ENCODE data around the gene ZKSCAN3.
"Not testable (repeated sequence)": the region's sequence is repeated elsewhere in the genome, so short reads cannot be mapped to it uniquely, and the experiment has no call there.

ZKSCAN3 gene

DNA sequence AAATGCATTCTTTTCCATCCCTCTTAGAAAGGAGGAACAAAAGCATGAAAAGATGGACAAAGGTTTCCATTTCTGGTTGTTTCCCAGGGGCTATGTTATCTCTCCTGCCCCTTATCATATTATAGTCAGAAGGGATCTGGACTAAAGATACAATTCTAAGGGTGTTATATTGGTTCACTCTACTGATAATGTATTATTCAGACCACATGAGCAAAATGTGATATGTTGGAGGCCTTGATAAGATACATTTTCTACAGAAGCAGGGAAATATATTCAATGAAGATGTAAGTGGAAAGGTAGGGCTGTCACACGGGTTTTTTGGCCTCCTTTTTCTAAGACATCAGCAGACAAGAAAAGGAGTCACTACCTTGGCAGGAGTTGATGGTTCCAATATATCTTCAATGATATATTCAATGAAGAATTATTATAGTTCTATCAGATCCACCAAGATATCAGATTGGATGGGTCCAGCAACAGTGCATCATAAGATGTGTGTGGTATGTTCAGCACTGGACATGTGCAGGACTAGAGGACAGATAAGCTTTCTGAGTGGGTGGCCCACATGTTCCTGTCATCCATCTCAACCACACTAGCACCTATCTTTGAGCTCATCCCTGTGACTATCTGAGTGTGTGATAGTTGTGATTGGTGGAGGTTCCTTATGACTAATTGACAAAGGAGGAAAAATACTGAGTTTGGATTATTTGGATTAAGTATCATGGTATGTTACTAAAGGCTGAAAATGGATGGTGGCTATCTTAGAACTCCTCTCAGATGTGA, 5.7 kb upstream of the ZKSCAN3 start:
- DNase-seq (ENCODE audit: low read depth): no peak

- no peak for DNase-seq (ENCODE audit: low read depth)
Observed at GRCh38 chr6:28345201-28345600, 4.5 kb upstream of the ZKSCAN3 start.

- no peak for DNase-seq (ENCODE audit: low read depth)
Observed at GRCh38 chr6:28347119-28347518, 2.6 kb upstream of the ZKSCAN3 start.

- DNase-seq (ENCODE audit: low read depth): no peak
Observed at GRCh38 chr6:28349344-28349891, 329 bp upstream of the ZKSCAN3 start.

DNA sequence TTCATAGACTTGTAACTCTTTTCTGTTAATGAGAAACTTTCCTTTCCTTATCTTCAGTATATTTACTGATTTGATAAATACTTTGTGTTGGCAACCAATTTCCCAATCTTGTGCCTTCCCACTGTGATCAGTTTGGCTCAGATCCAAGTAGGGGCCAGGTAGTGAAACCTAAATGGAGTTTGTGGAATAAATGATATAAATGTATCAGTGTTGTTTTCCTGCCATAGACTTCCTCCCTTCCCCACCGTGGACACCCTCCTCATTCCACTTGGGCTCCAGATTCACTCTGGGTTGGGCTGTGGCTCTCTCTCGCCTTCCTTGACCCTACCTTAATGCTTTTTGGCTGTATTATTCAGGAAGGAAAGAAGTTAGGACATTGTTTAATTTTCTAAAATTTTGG, 1.3 kb downstream of the ZKSCAN3 start:
- no peak for DNase-seq (ENCODE audit: low read depth)

GRCh38 chr6:28351493-28351925, 1.8 kb downstream of the ZKSCAN3 start:
- DNase-seq (ENCODE audit: low read depth): no peak

- DNase-seq (ENCODE audit: low read depth): no peak
Observed at GRCh38 chr6:28353356-28353755, 3.6 kb downstream of the ZKSCAN3 start.

DNA sequence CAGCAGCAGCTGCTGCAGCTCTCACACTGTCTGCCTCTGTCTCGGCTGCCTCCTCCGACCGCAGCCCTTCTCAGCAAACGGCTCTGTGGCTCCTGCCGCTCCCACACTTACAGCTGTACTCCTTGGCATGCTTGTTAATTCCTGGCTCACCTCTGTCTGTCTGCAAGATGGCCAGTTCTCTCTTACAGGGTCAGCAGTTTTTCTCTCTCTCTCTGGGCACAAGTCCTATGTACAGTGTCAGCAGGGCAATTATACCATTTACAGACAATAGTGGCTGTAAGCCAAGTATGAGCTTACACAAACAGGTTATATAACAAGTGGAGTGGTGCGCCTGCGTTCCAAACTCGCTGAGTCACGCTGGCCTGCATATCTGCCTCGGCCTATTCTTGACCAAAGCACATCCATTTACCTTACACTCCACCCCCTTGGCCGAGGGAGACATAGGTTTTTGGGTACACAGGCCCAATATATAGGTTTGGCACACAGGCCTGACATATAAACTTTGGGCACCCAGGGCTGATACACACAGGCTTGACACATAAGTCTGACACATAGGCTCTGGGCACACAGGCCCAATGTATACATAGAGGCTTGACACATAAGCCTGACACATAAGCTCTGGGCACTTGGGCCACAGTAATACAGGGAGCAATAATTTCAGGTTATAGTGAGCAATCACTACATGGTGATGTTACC, 4.4 kb downstream of the ZKSCAN3 start:
- DNase-seq (ENCODE audit: low read depth): no peak

DNA sequence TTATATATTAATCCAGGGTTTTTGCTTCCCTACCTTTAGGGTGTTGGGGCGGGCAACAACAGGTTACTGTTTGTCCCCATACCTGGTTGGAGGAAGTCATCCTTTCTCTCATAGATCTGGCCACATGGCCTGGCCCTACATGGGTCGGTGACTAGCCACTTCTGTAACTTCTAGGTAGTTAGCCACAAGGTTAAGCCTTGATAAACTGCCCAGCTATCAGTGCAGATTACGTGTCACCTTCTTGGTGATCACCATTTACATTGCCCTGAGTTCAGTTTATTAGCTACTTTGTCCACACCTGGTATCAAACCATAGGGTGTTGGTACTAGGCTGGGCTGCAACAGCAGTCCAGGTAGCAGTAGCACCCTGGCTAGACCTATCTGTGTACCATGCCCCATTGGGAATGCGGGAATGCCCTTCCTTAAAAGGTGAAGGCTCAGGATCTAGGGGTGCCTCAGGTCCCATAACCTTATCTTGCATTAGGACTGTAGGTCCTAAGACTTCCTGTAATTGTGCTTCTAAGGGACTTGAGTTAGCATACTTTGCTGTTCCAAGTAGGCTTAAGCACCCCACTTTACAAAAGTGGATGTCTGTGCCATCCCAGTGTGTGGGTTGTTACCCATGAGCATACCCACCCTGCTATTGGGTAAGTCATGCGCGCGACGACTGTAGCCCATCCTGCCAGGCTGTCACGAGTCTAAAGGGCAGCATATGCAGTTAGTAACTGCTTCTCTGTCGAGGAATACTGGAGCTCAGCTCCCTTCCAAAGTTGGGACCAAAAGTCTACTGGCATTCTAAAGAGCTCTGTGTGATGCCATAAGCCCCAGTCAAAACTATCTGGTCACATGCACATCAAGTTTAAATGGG, 5.2 kb downstream of the ZKSCAN3 start:
- no peak for DNase-seq (ENCODE audit: low read depth)

GRCh38 chr6:28355743-28356665, 6.3 kb downstream of the ZKSCAN3 start:
- DNase-seq (ENCODE audit: low read depth): peak; percentile 61

DNA sequence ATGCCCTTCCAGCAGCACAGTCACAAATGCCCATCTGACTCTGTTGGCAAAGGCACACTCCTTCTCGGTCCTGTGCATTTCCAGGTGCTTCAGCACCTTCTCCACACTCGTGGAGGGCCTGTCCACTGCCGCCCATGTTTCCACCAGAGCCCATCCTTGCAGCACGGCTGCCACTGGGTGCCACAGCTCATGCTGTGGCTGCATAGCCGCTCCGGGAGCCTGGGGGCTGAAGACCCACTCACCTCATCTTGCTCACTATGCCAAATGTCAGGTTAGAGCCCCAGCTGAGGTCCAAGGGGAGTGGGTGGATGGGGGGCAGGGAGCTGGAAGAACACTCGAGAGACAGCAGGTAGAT, 6.9 kb downstream of the ZKSCAN3 start:
- no peak for DNase-seq (ENCODE audit: low read depth)

GRCh38 chr6:28357036-28357435, 7.3 kb downstream of the ZKSCAN3 start:
- DNase-seq (ENCODE audit: low read depth): no peak

DNA sequence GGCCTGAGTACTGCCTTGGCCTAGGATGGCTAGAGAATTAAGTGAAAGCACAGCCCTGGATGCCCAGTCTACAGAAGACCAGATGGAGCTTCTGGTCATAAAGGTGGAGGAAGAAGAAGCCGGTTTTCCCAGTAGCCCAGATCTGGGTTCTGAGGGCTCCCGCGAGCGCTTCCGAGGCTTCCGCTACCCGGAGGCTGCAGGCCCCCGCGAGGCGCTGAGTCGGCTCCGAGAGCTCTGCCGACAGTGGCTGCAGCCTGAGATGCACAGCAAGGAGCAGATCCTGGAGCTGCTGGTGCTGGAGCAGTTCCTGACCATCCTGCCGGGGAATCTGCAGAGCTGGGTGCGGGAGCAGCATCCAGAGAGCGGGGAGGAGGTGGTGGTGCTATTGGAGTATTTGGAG, 9.8 kb downstream of the ZKSCAN3 start:
- not testable (repeated sequence) for DNase-seq (ENCODE audit: low read depth)

GRCh38 chr6:28360961-28361360, 11.2 kb downstream of the ZKSCAN3 start:
- no peak for DNase-seq (ENCODE audit: low read depth)

- DNase-seq (ENCODE audit: low read depth): not testable (repeated sequence)
Observed at GRCh38 chr6:28365590-28365989, 15.8 kb downstream of the ZKSCAN3 start.

DNA sequence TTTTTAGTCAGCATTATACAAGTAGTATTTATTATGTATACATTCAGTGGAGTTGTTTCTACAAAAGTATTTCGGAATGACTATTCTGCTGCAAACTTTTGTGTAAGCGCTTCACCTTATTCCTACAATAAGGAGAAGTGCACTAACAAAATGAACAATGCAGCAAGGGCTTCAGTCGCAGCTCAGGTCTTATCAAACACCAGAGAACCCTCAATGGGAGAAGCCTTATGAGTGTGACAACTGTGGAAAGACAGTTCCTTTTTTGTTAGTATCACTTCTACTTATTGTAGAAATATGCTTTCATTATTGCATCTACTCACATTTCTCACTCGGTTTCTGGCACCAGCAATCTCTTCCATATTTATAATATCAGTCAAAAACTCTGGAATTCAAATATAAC, 18.8 kb downstream of the ZKSCAN3 start:
- DNase-seq (ENCODE audit: low read depth): no peak

DNA sequence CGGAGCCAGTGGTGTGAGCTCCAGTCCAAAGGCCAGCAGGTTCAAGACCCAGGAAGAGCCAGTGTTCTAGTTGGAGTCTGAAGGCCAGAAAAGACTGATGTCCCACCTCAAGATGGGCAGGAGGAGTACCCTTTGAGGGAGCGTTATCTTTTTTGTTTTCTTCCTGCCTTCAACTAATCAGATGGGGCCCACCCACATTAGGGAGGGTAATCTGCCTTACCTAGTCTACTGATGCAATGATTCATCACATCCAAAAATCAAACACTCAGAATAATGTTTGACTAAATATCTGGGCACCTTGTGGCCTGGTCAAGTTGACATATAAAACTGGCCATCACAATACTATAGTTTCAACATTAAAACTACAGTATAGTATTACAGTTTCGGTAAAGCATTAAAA, 19.7 kb downstream of the ZKSCAN3 start:
- DNase-seq (ENCODE audit: low read depth): no peak

DNA sequence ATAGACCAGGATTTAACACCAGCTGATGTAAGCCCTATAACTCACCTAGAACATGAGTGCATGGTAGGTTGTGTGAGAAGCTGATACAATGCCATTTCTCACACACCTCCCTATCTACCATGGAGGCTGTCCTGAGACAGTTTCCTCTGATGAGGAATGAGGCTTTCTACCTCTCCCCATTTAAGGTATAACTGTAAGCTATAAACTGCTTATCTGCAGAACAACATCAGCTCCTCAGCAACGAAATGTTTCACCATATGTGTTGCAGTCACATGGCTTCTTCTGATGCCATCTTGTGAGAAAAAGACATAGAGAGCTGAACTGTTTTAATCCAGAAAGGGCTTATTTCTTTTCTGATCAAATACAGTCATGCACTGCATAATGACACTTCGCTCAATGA, 20.7 kb downstream of the ZKSCAN3 start:
- DNase-seq (ENCODE audit: low read depth): no peak

DNA sequence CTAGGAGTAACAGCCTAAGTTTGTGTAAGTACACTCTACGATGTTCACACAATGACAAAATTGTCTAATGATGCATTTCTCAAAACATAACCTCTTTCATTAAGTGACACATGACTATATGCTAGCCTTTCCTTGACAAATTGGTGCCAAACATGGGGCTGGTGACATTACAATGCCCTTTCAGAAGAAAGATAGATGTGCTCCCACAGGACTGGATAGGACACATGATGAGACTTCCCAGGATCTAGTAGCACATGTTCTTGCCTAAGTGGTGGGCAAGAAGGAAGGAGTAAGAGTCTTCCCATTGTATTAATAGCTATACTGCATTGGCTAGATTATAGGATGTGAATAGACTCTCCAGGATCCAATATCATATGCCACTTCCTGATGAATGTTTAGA, 21.5 kb downstream of the ZKSCAN3 start:
- no peak for DNase-seq (ENCODE audit: low read depth)

GRCh38 chr6:28371706-28372451, 22.1 kb downstream of the ZKSCAN3 start:
- DNase-seq (ENCODE audit: low read depth): no peak

DNA sequence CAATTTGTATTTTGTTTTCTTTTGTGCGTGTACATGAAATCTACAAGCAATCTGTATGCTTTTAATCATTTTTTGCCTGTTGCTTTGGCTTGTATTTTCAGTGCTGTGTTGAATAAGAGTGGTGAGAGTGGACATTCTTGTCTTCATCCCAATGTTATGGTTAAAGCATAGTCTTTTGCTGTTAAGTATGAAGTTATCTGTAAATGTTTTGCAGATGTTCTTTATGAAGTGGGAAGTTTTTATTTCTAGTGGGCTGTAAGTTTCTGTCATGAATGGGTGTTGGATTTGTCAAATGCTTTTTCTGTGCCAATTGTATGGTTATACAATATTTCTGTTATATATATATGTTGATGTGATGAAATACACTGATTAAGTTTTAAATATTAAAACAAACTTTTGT, 24.2 kb downstream of the ZKSCAN3 start:
- no peak for DNase-seq (ENCODE audit: low read depth)
